ENCODE data around the gene AARSD1.

AARSD1 gene

DNA sequence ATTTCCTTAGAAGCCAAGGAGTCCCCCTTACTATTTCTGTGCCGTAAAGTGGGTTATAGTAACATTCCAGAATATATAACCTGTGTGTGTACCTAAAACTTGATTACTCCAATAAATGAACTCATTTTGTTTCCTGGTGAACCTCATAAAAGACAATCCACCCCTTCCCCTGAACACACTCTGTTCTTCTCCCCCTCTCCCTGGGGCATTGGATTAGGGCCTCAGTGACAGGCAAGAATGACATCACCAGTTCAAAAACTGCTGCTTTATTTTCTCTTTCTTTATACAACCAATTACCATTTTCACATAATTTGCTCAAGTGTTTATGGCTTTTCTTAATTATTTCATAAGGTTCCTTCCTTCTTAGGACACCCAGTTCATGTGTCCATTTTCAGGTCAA, 17.4 kb downstream of the AARSD1 start:
- Histone ChIP-seq H3K27me3 (ENCODE audit: control insufficient read depth, low read length) (no peaks in the 10 kb centered on the region), H3K79me2 (ENCODE audit: control insufficient read depth, low read length) (no peaks in the 10 kb centered on the region), H3K9me3 (ENCODE audit: control insufficient read depth, insufficient read depth, low read length) (no peaks in the 10 kb centered on the region), H4K20me1 (ENCODE audit: control insufficient read depth, insufficient read depth, low read depth, low read length) (no peaks in the 10 kb centered on the region), H3K4me1 (ENCODE audit: control insufficient read depth, low read length) (no peaks in the 10 kb centered on the region), H3K27ac (ENCODE audit: low read depth, low read length) (no peak overlapping the region), H3F3A (ENCODE audit: control insufficient read depth, insufficient read depth) (no peaks in the 10 kb centered on the region), H3K4me3 (ENCODE audit: low read length) (no peak overlapping the region), H3K9me2 (replicated peaks; ENCODE audit: control insufficient read depth, low read length) (no peaks in the 10 kb centered on the region), H3K4me2 (ENCODE audit: low read length) (no peak overlapping the region), H3K36me3 (ENCODE audit: control insufficient read depth, low read length) (peaks cover 27% of the 10 kb centered on the region)
- TF ChIP-seq, protein P1, sequence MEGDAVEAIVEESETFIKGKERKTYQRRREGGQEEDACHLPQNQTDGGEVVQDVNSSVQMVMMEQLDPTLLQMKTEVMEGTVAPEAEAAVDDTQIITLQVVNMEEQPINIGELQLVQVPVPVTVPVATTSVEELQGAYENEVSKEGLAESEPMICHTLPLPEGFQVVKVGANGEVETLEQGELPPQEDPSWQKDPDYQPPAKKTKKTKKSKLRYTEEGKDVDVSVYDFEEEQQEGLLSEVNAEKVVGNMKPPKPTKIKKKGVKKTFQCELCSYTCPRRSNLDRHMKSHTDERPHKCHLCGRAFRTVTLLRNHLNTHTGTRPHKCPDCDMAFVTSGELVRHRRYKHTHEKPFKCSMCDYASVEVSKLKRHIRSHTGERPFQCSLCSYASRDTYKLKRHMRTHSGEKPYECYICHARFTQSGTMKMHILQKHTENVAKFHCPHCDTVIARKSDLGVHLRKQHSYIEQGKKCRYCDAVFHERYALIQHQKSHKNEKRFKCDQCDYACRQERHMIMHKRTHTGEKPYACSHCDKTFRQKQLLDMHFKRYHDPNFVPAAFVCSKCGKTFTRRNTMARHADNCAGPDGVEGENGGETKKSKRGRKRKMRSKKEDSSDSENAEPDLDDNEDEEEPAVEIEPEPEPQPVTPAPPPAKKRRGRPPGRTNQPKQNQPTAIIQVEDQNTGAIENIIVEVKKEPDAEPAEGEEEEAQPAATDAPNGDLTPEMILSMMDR (IDR thresholded peaks at IDR 0.05; ENCODE audit: low read depth, low read length, poor library complexity, severe bottlenecking) = no peak
- TF ChIP-seq EZH2phosphoT487 (IDR thresholded peaks at IDR 0.05; ENCODE audit: borderline replicate concordance, low read length) = no peak

DNA sequence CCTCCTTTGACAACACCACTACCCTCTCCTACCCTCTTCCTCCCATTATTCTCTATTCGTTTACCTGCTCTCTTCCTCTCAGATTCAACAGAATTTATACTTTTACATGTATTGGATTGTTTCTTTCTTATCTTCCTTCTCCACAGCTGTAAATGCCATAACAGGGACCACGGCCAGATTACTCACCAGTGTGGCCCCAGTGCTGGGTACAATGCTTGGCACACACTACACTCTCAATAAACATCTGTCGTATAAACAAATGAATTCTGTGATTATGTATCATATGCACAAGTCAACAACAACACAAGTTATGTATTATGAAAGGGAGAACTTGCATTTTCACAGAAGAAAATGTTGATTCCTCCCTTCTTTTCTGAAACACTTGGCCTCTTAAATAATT, 20.0 kb downstream of the AARSD1 start:
- H3K4me3 ChIP-seq (ENCODE audit: low read length) = no peak overlapping the region
- H3F3A ChIP-seq (ENCODE audit: control insufficient read depth, insufficient read depth) = no peaks in the 10 kb centered on the region
- H3K27ac ChIP-seq (ENCODE audit: low read depth, low read length) = no peak overlapping the region
- H3K27me3 ChIP-seq (ENCODE audit: control insufficient read depth, low read length) = 0 out of 2 replicates have a peak, but pooled peaks cover 4% of the 10 kb centered on the region
- H3K4me2 ChIP-seq (ENCODE audit: low read length) = no peak overlapping the region
- TF ChIP-seq EZH2phosphoT487 (IDR thresholded peaks at IDR 0.05; ENCODE audit: borderline replicate concordance, low read length) = no peak
- TF ChIP-seq, protein P1 (IDR thresholded peaks at IDR 0.05; ENCODE audit: low read depth, low read length, poor library complexity, severe bottlenecking) = no peak
- no peaks in the 10 kb centered on the region for H3K79me2 ChIP-seq (ENCODE audit: control insufficient read depth, low read length)
- no peaks in the 10 kb centered on the region for H3K4me1 ChIP-seq (ENCODE audit: control insufficient read depth, low read length)
- H3K9me2 ChIP-seq (replicated peaks; ENCODE audit: control insufficient read depth, low read length) = no peaks in the 10 kb centered on the region
- no peaks in the 10 kb centered on the region for H3K9me3 ChIP-seq (ENCODE audit: control insufficient read depth, insufficient read depth, low read length)
- peaks cover 3% of the 10 kb centered on the region for H3K36me3 ChIP-seq (ENCODE audit: control insufficient read depth, low read length)
- no peaks in the 10 kb centered on the region for H4K20me1 ChIP-seq (ENCODE audit: control insufficient read depth, insufficient read depth, low read depth, low read length)

DNA sequence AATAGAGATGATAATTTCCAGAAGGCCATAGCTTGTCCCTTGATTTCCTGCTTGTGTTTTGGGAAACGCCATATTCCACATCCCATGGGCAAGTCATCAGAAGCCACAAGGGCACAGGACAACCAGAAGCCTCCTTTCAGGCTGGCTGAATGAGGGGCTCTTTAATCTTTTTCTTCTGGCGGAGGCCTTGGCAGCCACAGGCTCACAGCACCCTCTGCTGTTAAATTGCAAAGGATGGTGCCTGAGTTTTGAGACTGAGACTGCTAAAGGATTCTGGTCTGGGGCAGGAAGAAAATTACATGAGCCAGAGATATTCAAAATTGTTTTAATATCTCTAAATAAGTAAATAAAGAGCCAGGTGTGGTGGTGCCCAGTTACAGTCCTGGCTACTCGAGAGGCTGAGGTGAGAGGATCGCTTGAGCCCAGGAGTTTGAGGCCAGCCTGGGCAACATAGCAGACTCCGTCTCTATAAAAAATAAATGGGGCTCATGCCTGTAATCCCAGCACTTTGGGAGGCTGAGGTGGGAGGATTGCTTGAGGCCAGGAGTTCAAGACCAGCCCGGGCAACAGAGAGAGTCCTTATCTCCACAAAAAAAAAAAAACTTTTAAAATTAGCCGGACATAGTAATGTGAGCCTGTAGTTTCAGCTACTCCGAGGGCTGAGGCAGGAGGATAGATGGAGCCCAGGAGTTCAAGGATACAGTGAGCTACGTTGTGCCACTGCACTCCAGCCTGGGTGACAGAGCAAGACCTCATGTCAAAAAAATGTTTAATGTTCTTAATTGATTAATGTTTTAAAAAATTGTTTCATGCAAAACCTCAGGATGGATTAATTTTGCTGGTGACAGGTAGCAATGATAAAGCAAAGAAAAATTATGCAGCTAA, 26.3 kb downstream of the AARSD1 start:
- Histone ChIP-seq H4K20me1 (ENCODE audit: control insufficient read depth, insufficient read depth, low read depth, low read length) (no peaks in the 10 kb centered on the region), H3K36me3 (ENCODE audit: control insufficient read depth, low read length) (no peaks in the 10 kb centered on the region), H3K27me3 (ENCODE audit: control insufficient read depth, low read length) (peaks cover 11% of the 10 kb centered on the region; the same call in 1 of the 2 replicates), H3F3A (ENCODE audit: control insufficient read depth, insufficient read depth) (no peaks in the 10 kb centered on the region), H3K4me3 (ENCODE audit: low read length) (no peak overlapping the region), H3K4me2 (ENCODE audit: low read length) (no peak overlapping the region), H3K9me3 (ENCODE audit: control insufficient read depth, insufficient read depth, low read length) (no peaks in the 10 kb centered on the region), H3K79me2 (ENCODE audit: control insufficient read depth, low read length) (no peaks in the 10 kb centered on the region), H3K4me1 (ENCODE audit: control insufficient read depth, low read length) (no peaks in the 10 kb centered on the region), H3K9me2 (replicated peaks; ENCODE audit: control insufficient read depth, low read length) (no peaks in the 10 kb centered on the region), H3K27ac (ENCODE audit: low read depth, low read length) (no peak overlapping the region)
- TF ChIP-seq, protein P1 (IDR thresholded peaks at IDR 0.05; ENCODE audit: low read depth, low read length, poor library complexity, severe bottlenecking) = peak; percentile 53
- TF ChIP-seq EZH2phosphoT487 (IDR thresholded peaks at IDR 0.05; ENCODE audit: borderline replicate concordance, low read length) = no peak
